ENCODE results near the gene PTPN2.
"Not testable (repeated sequence)": the region's sequence is repeated elsewhere in the genome, so short reads cannot be mapped to it uniquely, and the experiment has no call there.

The PTPN2 gene

GRCh38 chr18:12883684-12884405 is at the start of gene PTPN2:
Gene PTPN2 (minus strand): TSS chr18:12884237. CDS start chr18:12884141, 96 bp downstream.
- peak; percentile 87 for DNase-seq

DNA sequence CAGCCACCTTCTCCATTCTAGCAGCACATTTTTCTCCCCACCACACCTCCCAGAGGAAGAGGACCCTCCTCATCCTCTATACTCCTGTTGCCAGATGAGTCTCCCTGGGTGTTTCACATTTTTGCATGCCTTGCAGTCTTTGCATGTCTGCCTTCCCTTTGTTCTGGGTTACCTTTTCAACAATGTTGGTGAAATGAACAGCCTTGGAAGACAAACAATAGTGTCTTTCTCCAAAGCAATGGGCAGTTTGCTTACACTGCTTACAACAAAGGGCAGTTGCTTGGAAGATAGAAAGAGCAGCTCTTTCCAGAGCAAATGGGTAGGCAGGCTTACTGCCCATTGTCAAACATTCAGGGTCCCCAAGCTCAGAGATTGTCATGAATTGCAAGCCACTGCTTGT is 49.3 kb upstream of the PTPN2 start:
- no peak for DNase-seq

DNA sequence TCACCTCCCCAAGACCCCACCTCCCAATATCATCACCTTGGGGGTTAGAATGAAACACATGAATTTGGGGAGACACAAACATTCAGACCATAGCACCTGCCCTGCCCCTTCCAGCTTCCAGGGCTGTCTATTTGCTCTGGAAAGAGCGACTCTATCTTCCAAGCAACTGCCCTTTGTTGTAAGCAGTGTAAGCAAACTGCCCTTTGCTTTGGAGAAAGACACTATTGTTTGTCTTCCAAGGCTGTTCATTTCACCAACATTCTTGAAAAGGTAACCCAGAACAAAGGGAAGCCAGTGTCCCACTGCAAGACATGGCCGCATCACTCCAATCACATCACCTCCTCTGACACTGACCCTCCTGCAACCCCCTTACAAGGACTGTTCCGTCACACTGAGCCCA is 46.9 kb upstream of the PTPN2 start:
- no peak for DNase-seq

- DNase-seq: no peak
Observed at GRCh38 chr18:12930376-12930775, 46.3 kb upstream of the PTPN2 start.

- no peak for DNase-seq
Observed at GRCh38 chr18:12929477-12930083, 45.5 kb upstream of the PTPN2 start.

- DNase-seq: no peak
Observed at GRCh38 chr18:12928641-12929040, 44.6 kb upstream of the PTPN2 start.

DNA sequence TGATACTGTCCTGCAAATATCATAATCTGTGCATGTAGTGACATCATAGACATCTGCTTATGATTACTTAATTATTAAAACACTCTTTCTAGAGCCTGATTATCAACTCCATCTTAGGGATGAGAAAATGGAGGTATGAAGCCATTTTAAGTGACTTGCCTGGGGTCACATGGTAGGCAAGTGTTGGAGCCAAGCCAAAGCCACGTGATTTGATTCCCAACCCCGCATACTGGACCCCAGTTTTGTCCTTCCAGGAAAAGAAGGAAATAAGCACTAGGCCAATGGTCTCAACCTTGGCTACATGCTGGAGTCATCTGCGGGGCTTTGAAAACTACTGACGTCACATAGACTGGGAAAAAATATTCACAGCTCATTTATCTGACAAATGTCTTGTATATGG is 44.2 kb upstream of the PTPN2 start:
- DNase-seq: no peak

DNA sequence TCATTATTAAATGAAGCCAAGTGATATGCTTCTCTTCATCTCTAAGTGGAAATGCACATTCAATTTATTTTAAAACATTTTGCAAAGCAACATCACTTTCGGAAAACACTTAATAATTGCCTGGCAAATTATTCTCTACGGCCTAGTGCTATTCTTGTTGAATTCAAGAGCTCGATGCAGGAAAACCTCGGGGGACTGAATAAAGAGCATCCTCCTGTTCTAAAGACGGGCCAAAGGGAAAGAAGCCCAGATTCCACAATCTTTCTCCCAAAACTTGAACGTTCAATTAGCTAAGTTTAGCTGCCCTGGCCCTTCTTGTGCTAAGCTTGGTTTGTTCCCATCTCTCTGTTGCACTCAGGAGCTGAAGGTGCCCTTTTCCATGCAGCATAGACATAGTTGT is 40.6 kb upstream of the PTPN2 start:
- DNase-seq: no peak

GRCh38 chr18:12922266-12922665 is 38.2 kb upstream of the PTPN2 start:
- no peak for DNase-seq

DNA sequence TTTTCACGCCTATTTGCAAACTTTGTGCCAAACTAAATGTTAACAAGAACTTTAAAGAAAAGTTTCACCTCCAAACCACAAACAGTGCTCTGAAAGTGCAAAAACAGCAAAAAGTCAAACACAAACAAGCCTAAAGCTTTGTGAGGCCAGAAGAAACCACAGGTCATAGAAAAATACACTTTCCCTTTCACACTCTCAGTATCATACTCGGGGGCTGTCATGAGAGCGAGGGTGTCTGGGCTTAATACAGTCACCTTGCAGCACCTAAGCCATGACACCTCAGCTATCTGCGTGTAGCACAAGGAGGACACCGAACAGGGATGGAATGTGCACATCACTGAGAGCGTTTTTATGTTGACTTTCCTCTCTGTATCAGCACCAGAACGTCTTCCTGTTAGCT is 37.1 kb upstream of the PTPN2 start:
- no peak for DNase-seq

DNA sequence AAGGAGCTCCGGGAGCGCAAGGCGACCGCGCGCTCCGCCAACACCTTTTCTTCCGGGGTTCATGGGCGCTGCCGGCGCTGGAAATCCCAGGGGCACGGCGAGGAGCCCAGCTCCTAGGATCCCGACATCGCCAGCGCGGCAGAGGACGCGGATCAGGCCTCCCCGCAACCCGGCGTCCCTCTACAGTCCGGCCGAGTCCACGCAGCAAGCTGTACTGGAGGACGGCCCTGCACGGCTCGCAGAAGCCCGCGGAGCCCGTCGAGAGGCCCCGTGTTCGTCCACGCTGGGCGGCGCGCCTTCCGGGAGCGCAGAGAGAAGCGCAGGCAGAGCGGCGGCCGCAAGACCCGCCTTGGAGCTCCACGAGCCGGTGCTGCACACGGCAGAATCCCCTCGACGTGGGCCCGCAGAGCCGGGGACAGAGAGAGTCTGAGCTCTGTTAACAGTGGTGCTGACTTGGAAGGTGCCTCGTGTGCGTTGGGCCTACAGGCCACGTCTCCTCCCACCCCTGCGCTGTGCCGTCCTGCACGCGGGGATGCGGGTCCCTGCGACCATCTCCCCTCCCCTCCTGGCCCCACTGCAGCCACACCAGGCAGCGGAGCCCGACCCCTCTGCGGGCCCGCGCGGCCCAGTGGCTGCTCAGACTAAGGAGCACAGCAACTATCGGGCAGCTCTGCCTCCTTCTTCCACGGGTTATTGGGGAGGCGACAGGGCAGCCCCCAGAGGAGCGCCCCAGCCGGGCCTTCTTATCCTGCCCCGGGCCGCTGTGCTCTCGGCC is 28.1 kb upstream of the PTPN2 start:
- DNase-seq: no peak

DNA sequence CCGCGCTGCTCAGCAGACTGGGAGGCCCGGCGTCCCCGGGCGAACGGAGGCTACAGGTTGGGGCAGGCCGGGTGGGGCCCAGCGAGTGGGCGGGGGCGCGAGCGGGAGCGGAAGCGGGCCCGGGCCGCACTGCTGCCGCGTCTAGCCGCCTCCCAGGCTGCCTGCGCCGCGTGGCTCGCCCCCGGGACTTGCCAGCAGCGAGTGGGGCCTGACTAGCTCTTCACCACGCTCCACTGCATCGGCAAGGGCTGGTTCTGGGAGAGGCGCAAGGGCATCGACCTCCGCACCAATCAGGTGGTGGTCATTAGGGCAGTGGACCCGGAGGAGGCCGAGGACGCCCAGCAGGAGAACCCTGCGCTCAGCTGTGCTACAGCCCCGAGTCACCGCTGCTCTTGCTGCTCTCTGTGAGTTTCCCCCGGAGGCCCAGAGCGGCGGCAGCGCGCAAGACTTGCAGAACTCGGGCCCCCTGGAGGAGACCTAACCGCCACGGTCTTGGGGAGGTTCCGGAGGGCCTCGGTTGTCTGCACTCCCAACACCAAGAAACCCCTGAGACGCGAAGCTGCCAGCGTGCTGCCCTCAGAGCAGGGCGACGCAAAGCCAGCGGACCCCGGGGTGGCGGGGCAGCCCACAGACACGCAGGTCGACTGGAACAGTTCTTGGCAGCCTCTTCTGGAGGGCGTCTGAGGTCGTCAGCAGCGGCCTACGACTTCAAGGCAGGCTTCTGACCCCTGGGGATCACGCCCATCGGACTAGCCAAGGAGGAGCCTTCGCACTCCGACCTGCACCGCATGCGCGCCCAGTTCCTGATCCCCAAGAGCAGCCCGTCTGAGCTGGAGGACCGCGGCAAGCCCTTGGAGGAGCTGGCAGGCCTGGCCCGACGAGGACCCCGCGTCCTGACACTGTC is 27.2 kb upstream of the PTPN2 start:
- DNase-seq: no peak

GRCh38 chr18:12908706-12909105 is 24.7 kb upstream of the PTPN2 start:
- no peak for DNase-seq

- no peak for DNase-seq
Observed at GRCh38 chr18:12907258-12907925, 23.4 kb upstream of the PTPN2 start.

GRCh38 chr18:12906773-12907172 is 22.7 kb upstream of the PTPN2 start:
- DNase-seq: no peak

GRCh38 chr18:12906119-12906518 is 22.1 kb upstream of the PTPN2 start:
- no peak for DNase-seq

GRCh38 chr18:12904012-12904516 is 20.0 kb upstream of the PTPN2 start:
- no peak for DNase-seq

DNA sequence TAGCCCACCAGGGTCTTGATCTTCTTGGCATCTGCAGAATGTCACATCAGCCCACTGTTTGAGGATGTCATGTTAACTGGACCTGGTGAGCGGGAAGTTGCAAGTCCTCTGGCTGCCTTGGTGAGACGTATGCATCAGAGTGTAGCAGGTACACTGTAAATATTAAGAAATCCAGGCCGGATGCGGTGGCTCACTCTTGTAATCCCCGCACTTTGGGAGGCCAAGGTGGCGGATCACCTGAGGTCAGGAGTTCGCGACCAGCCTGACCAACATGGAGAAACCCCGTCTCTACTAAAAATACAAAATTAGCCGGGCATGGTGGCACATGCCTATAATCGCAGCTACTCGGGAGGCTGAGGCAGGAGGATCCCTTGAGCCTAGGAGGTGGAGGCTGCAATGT is 17.2 kb upstream of the PTPN2 start:
- not testable (repeated sequence) for DNase-seq

DNA sequence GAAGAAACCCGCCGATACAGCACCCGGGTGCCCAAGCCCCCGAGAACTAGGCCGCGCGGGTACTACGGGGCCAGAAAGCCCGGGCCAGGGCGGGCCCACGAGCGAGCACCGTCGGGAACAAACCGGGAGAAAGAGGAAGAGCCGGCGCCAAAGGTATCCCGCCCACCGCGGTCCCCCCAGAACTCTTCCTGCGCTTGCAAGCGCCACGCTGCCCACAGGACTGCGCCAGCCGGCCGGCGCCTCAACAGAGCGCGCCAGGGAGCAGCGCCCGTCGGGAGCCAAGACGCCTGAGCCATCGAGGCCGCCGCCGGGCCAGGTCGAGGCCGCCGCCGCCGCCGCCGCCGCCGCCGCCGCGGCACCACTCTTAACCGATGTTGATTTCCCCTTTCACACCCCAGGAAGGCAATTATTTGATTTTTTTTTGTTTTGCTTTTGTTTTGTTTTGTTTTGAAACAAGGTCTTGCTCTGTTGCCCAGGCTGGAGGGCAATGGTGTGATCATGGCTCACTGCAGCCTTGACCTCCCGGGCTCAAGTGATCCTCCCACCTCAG is 12.8 kb upstream of the PTPN2 start:
- not testable (repeated sequence) for DNase-seq

- DNase-seq: no peak
Observed at GRCh38 chr18:12895626-12896025, 11.6 kb upstream of the PTPN2 start.

DNA sequence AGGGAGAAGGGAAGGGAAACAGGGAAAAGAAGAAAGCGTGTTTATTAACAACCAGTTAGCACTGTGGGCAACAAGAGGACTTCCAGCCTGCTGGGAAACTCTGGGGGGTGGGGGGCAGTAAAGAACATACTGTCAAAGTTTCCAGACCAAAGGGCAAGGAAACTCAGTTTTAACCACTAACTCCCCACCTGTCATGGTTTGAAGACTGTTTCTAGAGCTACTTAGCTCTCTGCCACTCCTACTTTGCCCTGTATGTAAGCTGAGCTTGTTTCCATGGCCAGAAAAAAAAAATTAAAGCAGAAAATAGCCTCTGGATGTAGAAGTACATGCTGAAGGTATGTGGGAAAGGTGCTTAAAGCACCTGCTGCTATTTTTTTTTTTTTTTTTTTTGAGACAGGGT is 11.0 kb upstream of the PTPN2 start:
- no peak for DNase-seq

DNA sequence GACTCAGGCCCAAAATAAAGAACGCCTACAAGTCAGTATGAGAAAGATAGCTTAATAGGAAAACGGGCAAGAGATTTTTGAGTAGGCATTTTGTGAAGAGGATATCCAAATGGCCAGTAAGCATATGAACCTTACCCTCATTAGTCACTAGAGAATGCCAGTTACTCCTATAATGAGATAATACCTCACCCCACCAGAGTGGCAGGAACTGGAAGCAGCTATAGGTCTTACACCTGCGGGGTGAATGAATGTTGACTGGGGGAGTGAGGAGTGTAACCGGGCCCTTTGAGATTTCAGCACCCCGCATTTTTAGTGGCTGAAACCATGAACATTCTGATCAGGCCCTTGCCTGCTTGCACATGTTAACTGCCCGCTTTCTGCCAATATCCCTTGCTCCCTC is 7.5 kb upstream of the PTPN2 start:
- DNase-seq: no peak
